Skeletal muscle satellite cell (primary cell): ENCODE results near the gene PTGES3L. TPM values are rescaled to one million over a fixed set of nuclear protein-coding genes. Genes with fewer than 3 reads are reported as not detected.
"Not testable (repeated sequence)": the region's sequence is repeated elsewhere in the genome, so short reads cannot be mapped to it uniquely, and the experiment has no call there.

Experiments
- H3K27me3 ChIP-seq: 2 replicates; pipeline ENCODE4 v1.7.0; 2013; ENCODE audit warnings: low read length; ENCODE audit not compliant: control insufficient read depth, insufficient read depth
- H3K36me3 ChIP-seq: 2 replicates; pipeline ENCODE4 v1.7.0; 2013; ENCODE audit warnings: mild to moderate bottlenecking, control low read depth, low read length; ENCODE audit not compliant: insufficient read depth
- H3K4me1 ChIP-seq: 2 replicates; pipeline ENCODE4 v1.7.0; 2013; ENCODE audit warnings: low read length; ENCODE audit not compliant: control insufficient read depth, insufficient read depth
- H3K4me2 ChIP-seq: 2 replicates; pipeline ENCODE4 v1.7.0; 2013; ENCODE audit warnings: mild to moderate bottlenecking, low read length
- H3K4me3 ChIP-seq: 2 replicates; pipeline ENCODE4 v1.7.0; 2013; ENCODE audit warnings: low read length
- H3K9ac ChIP-seq: 2 replicates; pipeline ENCODE4 v1.7.0; 2013; ENCODE audit warnings: mild to moderate bottlenecking, low read depth, low read length, moderate library complexity
- H3K9me3 ChIP-seq: replicated peaks from 2 replicates; pipeline ENCODE4 v1.7.0; 2013; ENCODE audit warnings: mild to moderate bottlenecking, control low read depth, low read length
- small RNA-seq: library from RNA; depleted of rRNA; stranded (forward); fragments of <200 nt; gene quantifications from one replicate; pipeline ENCODE3, GENCODE V24; 2012

Gene PTGES3L

DNA sequence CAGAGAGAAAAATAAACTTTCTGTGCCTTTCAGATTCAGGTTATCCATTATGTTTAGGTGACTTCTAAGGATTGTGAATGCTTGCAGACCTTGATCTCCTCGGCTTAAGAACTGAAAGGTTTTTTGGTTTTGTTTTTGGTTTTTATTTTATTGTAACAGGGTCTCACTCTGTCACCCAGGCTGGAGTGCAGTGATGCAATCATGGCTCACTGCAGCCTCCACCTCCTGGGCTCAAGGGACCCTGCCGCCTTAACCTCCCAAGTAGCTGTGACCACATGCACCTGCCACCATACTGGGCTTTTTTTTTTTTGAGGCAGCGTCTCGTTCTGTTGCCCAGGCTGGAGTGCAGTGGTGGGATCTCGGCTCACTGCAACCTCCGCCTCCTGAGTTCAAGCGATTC lies 56.4 kb downstream of the PTGES3L start:
- H3K9me3 ChIP-seq, H3K4me3 ChIP-seq: not testable (repeated sequence)
- H3K27me3 ChIP-seq = peaks cover 38% of the 10 kb centered on the region

DNA sequence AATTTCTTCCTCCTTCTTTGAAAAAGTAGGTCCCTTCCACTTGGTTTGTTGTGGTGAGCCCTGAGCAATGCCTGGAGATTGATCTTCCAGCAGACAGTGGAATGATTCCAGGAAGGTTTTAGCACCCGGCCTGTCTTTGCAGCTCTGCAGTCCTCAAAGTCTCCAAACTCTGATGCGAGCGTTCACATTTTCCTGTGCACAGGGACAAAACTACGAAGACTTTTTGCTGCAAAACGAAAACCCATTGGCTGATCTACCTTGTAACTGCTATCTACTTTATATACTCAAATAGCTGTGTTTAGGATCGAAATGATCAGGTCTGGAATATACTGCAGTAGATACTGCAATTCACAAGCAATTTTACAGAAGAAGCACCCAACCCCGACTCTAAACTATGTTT lies 57.6 kb downstream of the PTGES3L start:
- Histone ChIP-seq H3K27me3 (peaks cover 38% of the 10 kb centered on the region), H3K9me3 (no peaks in the 10 kb centered on the region), H3K4me3 (no peak overlapping the region), H3K4me2 (no peak overlapping the region), H3K4me1 (no peaks in the 10 kb centered on the region), H3K9ac (no peak overlapping the region), H3K36me3 (no peaks in the 10 kb centered on the region)

More for the DNA sequence above, 56.4 kb downstream of the PTGES3L start:
- not testable (repeated sequence) for H3K36me3 ChIP-seq, H3K9ac ChIP-seq, H3K4me1 ChIP-seq, H3K4me2 ChIP-seq

- Histone ChIP-seq H3K4me2 (no peak overlapping the region), H3K27me3 (peaks cover 38% of the 10 kb centered on the region), H3K4me1 (no peaks in the 10 kb centered on the region), H3K36me3 (no peaks in the 10 kb centered on the region), H3K9me3 (no peaks in the 10 kb centered on the region), H3K9ac (no peak overlapping the region), H3K4me3 (no peak overlapping the region)
Observed at GRCh38 chr17:42920922-42921321, 59.0 kb downstream of the PTGES3L start.

GRCh38 chr17:42920106-42920900 lies 59.6 kb downstream of the PTGES3L start:
- Histone ChIP-seq H3K4me2 (no peak overlapping the region), H3K36me3 (no peaks in the 10 kb centered on the region)

GRCh38 chr17:42919522-42920077 lies 60.3 kb downstream of the PTGES3L start:
- H3K36me3 ChIP-seq, H3K4me1 ChIP-seq, H3K9ac ChIP-seq, H3K4me2 ChIP-seq, H3K4me3 ChIP-seq, H3K9me3 ChIP-seq: not testable (repeated sequence)
- peaks cover 38% of the 10 kb centered on the region for H3K27me3 ChIP-seq

More at GRCh38 chr17:42920106-42920900, 59.6 kb downstream of the PTGES3L start:
- Histone ChIP-seq H3K4me3 (no peak overlapping the region), H3K4me1 (no peaks in the 10 kb centered on the region), H3K9ac (no peak overlapping the region), H3K9me3 (no peaks in the 10 kb centered on the region), H3K27me3 (peaks cover 38% of the 10 kb centered on the region)

GRCh38 chr17:42918902-42919521 lies 60.9 kb downstream of the PTGES3L start:
- Histone ChIP-seq H3K9me3 (no peaks in the 10 kb centered on the region), H3K36me3 (no peaks in the 10 kb centered on the region), H3K4me2 (no peak overlapping the region), H3K4me3 (no peak overlapping the region), H3K27me3 (peaks cover 38% of the 10 kb centered on the region), H3K4me1 (no peaks in the 10 kb centered on the region), H3K9ac (no peak overlapping the region)

Small RNAs within 50 kb of the gene (small RNA-seq; reads per million reads assigned to genes)
- gene AARSD1 = not detected
- gene RF00561 = not detected
